ENCODE measurements around the gene TSPAN15.

Gene TSPAN15

DNA sequence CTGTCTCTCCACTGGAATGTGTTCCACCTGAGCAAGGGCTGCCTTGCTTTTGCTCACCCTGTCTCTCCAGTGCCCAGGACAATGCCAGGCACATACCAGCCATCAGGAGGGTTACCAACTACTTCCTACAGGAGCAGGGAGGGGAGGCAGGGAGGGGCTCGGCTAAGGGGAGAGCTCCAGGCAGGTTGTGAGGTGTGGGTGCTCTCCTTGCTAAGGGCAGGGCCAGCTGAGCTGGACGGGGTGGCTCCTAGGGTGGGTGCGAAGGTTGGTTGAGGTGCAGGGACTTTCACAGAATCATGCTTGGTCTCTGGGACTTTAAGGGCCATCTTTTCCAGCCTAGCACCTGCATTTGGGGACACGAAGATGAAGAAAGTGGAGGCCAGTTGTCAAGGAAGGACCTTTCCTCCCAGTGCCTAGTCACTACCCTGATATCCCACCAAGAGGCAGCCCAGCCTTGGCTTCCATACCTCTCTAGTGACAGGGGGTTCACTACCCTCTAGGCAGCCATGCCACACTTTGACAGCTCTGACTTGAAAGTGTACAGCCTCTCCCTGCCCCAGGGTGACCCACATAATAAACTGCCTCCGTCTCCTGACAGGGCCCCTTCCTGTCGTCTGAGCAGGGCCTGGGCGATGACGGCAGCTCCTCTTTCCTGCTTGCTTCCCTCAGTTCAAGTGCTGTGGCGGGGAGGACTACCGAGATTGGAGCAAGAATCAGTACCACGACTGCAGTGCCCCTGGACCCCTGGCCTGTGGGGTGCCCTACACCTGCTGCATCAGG is 46.5 kb downstream of the TSPAN15 start:
- TF ChIP-seq, protein P1, sequence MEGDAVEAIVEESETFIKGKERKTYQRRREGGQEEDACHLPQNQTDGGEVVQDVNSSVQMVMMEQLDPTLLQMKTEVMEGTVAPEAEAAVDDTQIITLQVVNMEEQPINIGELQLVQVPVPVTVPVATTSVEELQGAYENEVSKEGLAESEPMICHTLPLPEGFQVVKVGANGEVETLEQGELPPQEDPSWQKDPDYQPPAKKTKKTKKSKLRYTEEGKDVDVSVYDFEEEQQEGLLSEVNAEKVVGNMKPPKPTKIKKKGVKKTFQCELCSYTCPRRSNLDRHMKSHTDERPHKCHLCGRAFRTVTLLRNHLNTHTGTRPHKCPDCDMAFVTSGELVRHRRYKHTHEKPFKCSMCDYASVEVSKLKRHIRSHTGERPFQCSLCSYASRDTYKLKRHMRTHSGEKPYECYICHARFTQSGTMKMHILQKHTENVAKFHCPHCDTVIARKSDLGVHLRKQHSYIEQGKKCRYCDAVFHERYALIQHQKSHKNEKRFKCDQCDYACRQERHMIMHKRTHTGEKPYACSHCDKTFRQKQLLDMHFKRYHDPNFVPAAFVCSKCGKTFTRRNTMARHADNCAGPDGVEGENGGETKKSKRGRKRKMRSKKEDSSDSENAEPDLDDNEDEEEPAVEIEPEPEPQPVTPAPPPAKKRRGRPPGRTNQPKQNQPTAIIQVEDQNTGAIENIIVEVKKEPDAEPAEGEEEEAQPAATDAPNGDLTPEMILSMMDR (IDR thresholded peaks at IDR 0.05; ENCODE audit: borderline replicate concordance, insufficient read depth, low read depth, low read length) = no peak
- H3K4me3 ChIP-seq (ENCODE audit: low read depth, low read length) = no peak overlapping the region

DNA sequence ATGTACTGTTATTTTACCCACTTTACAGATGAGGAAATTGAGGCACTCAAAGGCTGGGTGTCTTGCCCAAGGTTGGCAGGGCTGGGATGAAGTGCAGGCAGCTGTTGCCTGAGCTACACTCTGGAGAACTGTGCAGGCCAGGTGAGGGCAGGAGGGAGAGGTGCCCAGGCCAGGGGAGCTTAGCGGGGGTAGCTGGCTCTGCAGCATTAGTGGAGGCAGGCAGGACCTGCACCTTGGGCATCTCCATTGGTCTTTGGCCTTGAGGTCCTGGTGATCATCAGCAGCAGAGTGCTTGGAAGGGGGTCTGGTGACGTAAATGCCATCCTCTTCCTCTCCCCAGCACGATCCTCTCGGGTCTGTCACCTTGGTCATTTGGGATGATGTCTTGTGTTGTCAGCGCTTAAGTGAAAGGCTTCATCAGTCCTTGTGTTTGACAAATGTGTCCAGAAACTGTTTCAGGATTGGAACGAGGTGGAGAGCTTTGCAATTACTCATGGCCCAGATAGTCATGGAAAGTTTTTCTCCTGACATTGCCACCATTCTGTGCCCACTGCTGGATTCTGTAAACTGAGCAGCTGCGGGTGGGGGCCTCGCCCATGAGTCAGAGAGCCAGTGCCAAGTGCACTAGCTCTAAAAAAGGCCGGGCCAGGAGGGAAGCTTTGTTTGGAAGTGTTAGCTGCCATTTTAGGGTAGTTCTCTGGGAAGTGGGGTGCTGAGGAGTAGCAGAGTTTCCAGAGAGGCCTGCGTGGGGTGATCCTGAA is 47.6 kb downstream of the TSPAN15 start:
- H3K4me3 ChIP-seq (ENCODE audit: low read depth, low read length) = no peak overlapping the region
- TF ChIP-seq, protein P1 (IDR thresholded peaks at IDR 0.05; ENCODE audit: borderline replicate concordance, insufficient read depth, low read depth, low read length) = no peak

DNA sequence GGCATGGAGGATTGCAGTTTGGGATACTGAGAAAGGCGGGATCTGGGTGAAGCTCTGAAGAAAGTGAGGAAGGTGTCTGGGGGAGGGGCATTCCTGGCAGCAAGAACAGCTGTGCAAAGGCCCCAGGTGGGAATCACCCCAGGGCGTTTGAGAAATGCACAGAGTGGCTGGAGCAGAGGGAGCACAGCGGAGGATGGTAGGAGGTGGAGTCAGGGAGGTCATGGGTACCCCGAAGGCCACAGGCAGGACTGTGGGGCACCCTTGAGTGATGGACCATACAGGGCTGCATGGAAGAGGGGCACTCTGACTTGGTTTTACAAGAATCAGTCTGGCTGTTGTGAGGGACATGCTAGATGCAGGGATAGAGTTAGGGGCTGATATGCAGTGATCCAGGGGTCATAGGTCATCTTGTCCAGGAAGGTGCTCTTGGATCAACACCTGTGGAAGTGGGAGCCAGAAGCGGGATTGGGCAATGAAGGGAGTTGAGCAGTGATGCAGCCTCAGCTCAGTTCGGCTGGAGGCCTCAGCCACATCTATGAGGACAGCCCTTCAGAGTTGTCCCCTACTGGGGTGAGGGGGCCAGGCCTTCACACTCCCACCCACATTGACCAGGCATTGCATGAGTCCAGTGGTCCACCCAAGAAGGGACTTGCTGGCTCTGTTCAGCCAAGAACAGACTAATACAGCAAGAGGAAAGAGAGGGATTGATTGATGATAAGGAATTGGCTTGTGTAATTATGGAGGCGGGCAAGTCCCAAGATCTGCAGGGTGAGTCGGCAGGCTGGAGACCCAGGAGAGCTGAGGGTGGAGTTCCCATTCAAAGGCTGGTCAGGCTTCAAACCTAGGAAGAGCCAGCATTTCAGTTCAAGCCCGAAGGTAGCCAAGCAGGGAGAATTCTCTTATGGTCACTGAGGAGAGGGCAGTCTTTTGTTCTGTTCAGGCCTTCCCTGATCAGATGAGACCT is 48.7 kb downstream of the TSPAN15 start:
- H3K4me3 ChIP-seq (ENCODE audit: low read depth, low read length) = no peak overlapping the region
- TF ChIP-seq, protein P1 (IDR thresholded peaks at IDR 0.05; ENCODE audit: borderline replicate concordance, insufficient read depth, low read depth, low read length) = no peak

DNA sequence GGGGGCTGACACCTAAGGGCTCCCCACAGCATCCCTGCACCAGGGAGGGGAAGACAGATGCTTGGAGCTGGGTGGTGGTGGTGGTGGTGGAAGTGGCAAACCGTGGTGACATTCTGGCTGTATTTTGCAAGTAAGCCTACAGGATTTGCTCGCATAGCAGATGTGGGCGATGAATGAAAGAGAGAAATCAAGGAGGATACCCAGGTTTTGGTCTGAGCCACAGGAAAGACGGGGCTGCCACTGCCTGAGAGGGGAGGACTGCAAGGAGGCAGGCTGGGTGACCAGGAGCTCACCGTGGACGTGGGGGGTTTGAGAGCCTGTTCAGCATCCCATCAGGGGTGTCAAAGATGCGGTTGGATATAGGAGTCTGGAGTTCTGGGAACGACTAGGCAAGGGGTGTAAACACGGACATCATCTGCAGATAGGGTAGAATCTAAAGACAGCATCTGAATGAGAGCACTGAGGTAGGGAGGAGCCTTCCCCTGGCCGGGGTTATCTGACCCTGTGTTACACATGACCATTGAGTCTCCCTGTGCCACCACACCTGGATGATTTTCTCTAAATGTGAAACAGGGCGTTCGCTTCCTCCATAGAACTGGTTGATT is 49.7 kb downstream of the TSPAN15 start:
- no peak overlapping the region for H3K4me3 ChIP-seq (ENCODE audit: low read depth, low read length)
- TF ChIP-seq, protein P1 (IDR thresholded peaks at IDR 0.05; ENCODE audit: borderline replicate concordance, insufficient read depth, low read depth, low read length) = no peak

DNA sequence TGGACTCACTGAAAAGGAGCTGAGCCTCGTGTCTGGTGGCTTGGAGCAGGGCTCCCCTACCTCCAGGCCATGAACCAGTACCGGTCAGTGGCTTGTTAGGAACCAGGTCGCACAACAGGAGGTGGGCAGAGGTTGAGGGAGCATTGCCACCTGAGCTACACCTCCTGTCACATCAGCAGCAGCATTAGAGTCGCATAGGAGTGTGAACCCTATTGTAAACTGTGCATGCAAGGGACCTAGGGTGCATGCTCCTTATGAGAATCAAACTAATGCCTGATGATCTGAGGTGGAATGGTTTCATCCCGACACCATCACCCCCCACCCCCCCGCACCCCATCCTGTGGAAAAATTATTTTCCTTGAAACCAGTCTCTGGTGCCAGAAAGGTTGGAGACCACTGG is 50.4 kb downstream of the TSPAN15 start:
- H3K4me3 ChIP-seq (ENCODE audit: low read depth, low read length) = no peak overlapping the region
- TF ChIP-seq, protein P1 (IDR thresholded peaks at IDR 0.05; ENCODE audit: borderline replicate concordance, insufficient read depth, low read depth, low read length) = no peak

DNA sequence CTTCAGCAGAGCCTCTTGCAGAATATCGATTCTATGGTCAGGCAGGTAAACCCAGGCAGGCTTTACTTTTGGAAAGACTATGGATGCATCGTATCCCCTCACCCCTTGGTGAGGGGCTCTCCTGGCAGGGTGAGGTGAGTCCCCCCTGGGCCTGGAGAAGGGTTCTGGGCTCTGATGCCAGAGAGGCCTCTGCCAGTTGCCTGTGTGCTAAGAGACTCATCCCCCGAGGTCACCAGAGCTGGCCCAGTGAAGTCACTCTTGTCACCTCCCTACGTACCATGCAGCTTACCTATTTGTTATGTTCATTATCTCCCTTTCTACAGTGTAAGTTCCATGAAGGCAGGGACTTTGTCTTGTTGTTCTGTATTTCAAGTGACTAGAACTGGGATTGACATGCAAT is 51.3 kb downstream of the TSPAN15 start:
- TF ChIP-seq, protein P1 (IDR thresholded peaks at IDR 0.05; ENCODE audit: borderline replicate concordance, insufficient read depth, low read depth, low read length) = no peak

More for the DNA sequence above, 51.3 kb downstream of the TSPAN15 start:
- no peak overlapping the region for H3K4me3 ChIP-seq (ENCODE audit: low read depth, low read length)
